ENCODE data around the gene PPIA. TPM values are rescaled to one million over a fixed set of nuclear protein-coding genes. Genes with fewer than 3 reads are reported as not detected.
A peak's percentile ranks its signal among the peaks of the same experiment; 100 is the strongest.
"Not testable (repeated sequence)": the region's sequence is repeated elsewhere in the genome, so short reads cannot be mapped to it uniquely, and the experiment has no call there.

The PPIA gene
- total RNA-seq, 1 experiment from 2014 or later: 3,599 TPM

DNA sequence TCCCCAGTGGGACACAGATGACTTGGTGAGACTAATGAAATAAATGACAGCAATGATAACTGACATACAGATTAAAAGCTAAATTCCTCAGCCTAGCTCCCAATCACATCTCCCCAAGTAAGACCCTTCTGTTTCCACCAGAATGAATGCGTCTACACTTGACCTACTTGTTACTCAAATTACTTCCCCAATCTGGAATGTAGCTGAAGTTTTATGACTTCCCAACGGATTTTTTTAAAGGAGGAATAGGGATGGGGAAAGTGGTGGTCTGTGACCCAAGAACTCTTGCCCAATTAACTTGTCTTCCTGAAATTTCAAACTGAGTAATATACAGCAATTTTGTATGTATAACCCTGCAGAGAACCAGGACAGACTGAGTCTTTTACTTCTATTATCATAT, 42.3 kb downstream of the PPIA start:
- no peaks in the 10 kb centered on the region for H3K9me2 ChIP-seq (ENCODE audit: insufficient read depth)
- H3K36me3 ChIP-seq (ENCODE audit: low read depth): peaks cover 44% of the 10 kb centered on the region
- no TSS peak for BruUV-seq (replicated peaks)
- no peaks in the 10 kb centered on the region for H3K27me3 ChIP-seq (ENCODE audit: insufficient read depth, low read depth)
- H3K9me3 ChIP-seq (ENCODE audit: insufficient read depth, low read depth): no peaks in the 10 kb centered on the region
- intact Hi-C loops (cut with micrococcal nuclease; ENCODE audit: unreplicated experiment): no loop called here
- no peaks in the 10 kb centered on the region for H3K4me1 ChIP-seq (replicated peaks; ENCODE audit: insufficient read depth)
- no peaks in the 10 kb centered on the region for H3F3A ChIP-seq (ENCODE audit: insufficient read depth, low read depth)
- no peak for DNase-seq
- no peak overlapping the region for H2AFZ ChIP-seq
- H3K4me3 ChIP-seq: no peak overlapping the region
- H3K4me2 ChIP-seq: no peak overlapping the region
- H4K20me1 ChIP-seq (ENCODE audit: insufficient read depth): peaks cover 10% of the 10 kb centered on the region
- H3K27ac ChIP-seq: no peak overlapping the region
- TF ChIP-seq CTCF (conservative IDR thresholded peaks at IDR 0.05) (no peak), EZH2 (IDR thresholded peaks at IDR 0.05; ENCODE audit: low read depth) (no peak)
- ChIA-PET POLR2A (ENCODE audit: unreplicated experiment) (interaction anchor here (0.7 kb wide), 1 partner anchor 338 kb away, joined by 5 read pairs; no protein-coding TSS in a partner anchor), CTCF (interaction anchor here (0.6 kb wide), 1 partner anchor 281 kb away, joined by 4 read pairs; no protein-coding TSS in a partner anchor)
- H3K79me2 ChIP-seq (ENCODE audit: low read depth): peaks cover 77% of the 10 kb centered on the region

DNA sequence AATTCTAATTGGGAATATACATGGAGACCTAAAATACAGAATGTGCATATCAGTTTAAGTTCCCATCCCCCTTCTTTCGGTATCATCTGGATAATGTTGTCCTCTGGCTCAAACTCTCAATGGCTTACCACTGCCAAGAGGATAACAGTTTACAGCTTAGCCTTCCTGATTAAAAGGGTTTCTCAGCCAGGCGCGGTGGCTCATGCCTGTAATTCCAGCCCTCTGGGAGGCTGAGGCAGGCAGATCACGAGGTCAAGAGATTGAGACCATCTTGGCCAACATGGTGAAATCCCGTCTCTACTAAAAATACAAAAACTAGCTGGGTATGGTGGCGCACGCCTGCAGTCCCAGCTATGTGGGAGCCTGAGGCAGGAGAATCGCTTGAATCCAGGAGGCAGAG, 46.2 kb downstream of the PPIA start:
- intact Hi-C loops (cut with micrococcal nuclease; ENCODE audit: unreplicated experiment): loop anchor here (10.0 kb wide), 1 partner anchor 168 kb away; no protein-coding TSS in a partner anchor
- CTCF ChIA-PET; H3K4me2 ChIP-seq; DNase-seq; H3K9me2 ChIP-seq (ENCODE audit: insufficient read depth); H2AFZ ChIP-seq; H3K27me3 ChIP-seq (ENCODE audit: insufficient read depth, low read depth); H3K4me3 ChIP-seq; BruUV-seq (replicated peaks); H3K9me3 ChIP-seq (ENCODE audit: insufficient read depth, low read depth); H3K27ac ChIP-seq: not testable (repeated sequence)
- Histone ChIP-seq H4K20me1 (ENCODE audit: insufficient read depth) (peaks cover 44% of the 10 kb centered on the region), H3K36me3 (ENCODE audit: low read depth) (peaks cover 35% of the 10 kb centered on the region), H3F3A (ENCODE audit: insufficient read depth, low read depth) (peaks cover 11% of the 10 kb centered on the region), H3K79me2 (ENCODE audit: low read depth) (peaks cover 92% of the 10 kb centered on the region), H3K4me1 (replicated peaks; ENCODE audit: insufficient read depth) (peaks cover 21% of the 10 kb centered on the region)
- POLR2A ChIA-PET (ENCODE audit: unreplicated experiment): interaction anchor here (0.6 kb wide), 1 partner anchor 159 kb away, joined by 9 read pairs; no protein-coding TSS in a partner anchor

DNA sequence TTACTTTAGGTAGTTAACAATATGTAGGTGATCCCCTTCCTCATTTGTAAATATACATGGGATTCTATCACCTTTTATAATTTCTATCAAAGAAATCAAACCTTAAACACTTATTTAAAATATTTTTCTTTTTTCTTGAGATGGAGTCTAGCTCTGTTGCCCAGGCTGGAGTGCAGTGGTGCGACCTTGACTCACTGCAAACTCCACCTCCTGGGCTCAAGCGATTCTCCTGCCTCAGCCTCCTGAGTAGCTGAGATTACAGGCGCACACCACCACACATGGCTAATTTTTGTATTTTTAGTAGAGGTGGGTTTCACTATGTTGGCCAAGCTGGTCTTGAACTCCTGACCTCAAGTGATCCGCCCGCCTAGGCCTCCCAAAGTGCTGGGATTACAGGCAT, 47.0 kb downstream of the PPIA start:
- H3K4me2 ChIP-seq; H3K9me2 ChIP-seq (ENCODE audit: insufficient read depth); BruUV-seq (replicated peaks); DNase-seq; H3K27ac ChIP-seq; H3K9me3 ChIP-seq (ENCODE audit: insufficient read depth, low read depth); H3K4me3 ChIP-seq; H2AFZ ChIP-seq; H3K27me3 ChIP-seq (ENCODE audit: insufficient read depth, low read depth): not testable (repeated sequence)
- H3K36me3 ChIP-seq (ENCODE audit: low read depth): peaks cover 35% of the 10 kb centered on the region
- peaks cover 43% of the 10 kb centered on the region for H4K20me1 ChIP-seq (ENCODE audit: insufficient read depth)
- CTCF ChIA-PET: interaction anchor here (0.6 to 1.8 kb wide), 6 partner anchors 179 to 1354 kb away, joined by 3 to 6 read pairs (median 3); no protein-coding TSS in a partner anchor
- POLR2A ChIA-PET (ENCODE audit: unreplicated experiment): interaction anchor here (0.6 kb wide), 1 partner anchor 158 kb away, joined by 9 read pairs; no protein-coding TSS in a partner anchor
- H3K79me2 ChIP-seq (ENCODE audit: low read depth): peaks cover 86% of the 10 kb centered on the region
- intact Hi-C loops (cut with micrococcal nuclease; ENCODE audit: unreplicated experiment): loop anchor here (10.0 kb wide), 1 partner anchor 169 kb away; no protein-coding TSS in a partner anchor
- H3K4me1 ChIP-seq (replicated peaks; ENCODE audit: insufficient read depth): peaks cover 21% of the 10 kb centered on the region
- H3F3A ChIP-seq (ENCODE audit: insufficient read depth, low read depth): peaks cover 11% of the 10 kb centered on the region

- BruUV-seq (replicated peaks): no TSS peak
- intact Hi-C loops (cut with micrococcal nuclease; ENCODE audit: unreplicated experiment): loop anchor here (5.0 to 10.0 kb wide), 2 partner anchors 98 to 171 kb away; partner anchors contain the start of gene ZMIZ2
- peak overlapping the region; percentile 96 for H3K4me2 ChIP-seq
- no peaks in the 10 kb centered on the region for H3K27me3 ChIP-seq (ENCODE audit: insufficient read depth, low read depth)
- H3K4me1 ChIP-seq (replicated peaks; ENCODE audit: insufficient read depth): peaks cover 27% of the 10 kb centered on the region
- POLR2A ChIA-PET (ENCODE audit: unreplicated experiment): no interaction called here
- CTCF ChIA-PET: interaction anchor here (0.6 to 1.8 kb wide), 2 partner anchors 258 to 291 kb away, joined by 3 to 6 read pairs; no protein-coding TSS in a partner anchor
- no peaks in the 10 kb centered on the region for H3K9me2 ChIP-seq (ENCODE audit: insufficient read depth)
- no peak for TF ChIP-seq CTCF (conservative IDR thresholded peaks at IDR 0.05)
- no peak for TF ChIP-seq EZH2 (IDR thresholded peaks at IDR 0.05; ENCODE audit: low read depth)
- H4K20me1 ChIP-seq (ENCODE audit: insufficient read depth): peaks cover 38% of the 10 kb centered on the region
- no peak for DNase-seq
- H2AFZ ChIP-seq: no peak overlapping the region
- H3K4me3 ChIP-seq: peak overlapping the region; percentile 69; the same call in 1 of the 2 replicates
- H3K9me3 ChIP-seq (ENCODE audit: insufficient read depth, low read depth): no peaks in the 10 kb centered on the region
- H3K79me2 ChIP-seq (ENCODE audit: low read depth): peaks cover 79% of the 10 kb centered on the region
- peaks cover 32% of the 10 kb centered on the region for H3F3A ChIP-seq (ENCODE audit: insufficient read depth, low read depth)
- peaks cover 26% of the 10 kb centered on the region for H3K36me3 ChIP-seq (ENCODE audit: low read depth)
- no peak overlapping the region for H3K27ac ChIP-seq
These were observed 49.0 kb downstream of the PPIA start for GRCh38 chr7:44845451-44845850.

GRCh38 chr7:44846390-44846789, 49.9 kb downstream of the PPIA start:
- H3F3A ChIP-seq (ENCODE audit: insufficient read depth, low read depth): peaks cover 34% of the 10 kb centered on the region
- intact Hi-C loops (cut with micrococcal nuclease; ENCODE audit: unreplicated experiment): loop anchor here (5.0 to 10.0 kb wide), 2 partner anchors 99 to 172 kb away; partner anchors contain the start of gene ZMIZ2
- peak overlapping the region; percentile 79; the same call in 1 of the 2 replicates for H2AFZ ChIP-seq
- peaks cover 18% of the 10 kb centered on the region for H3K36me3 ChIP-seq (ENCODE audit: low read depth)
- not testable (repeated sequence) for H3K27me3 ChIP-seq (ENCODE audit: insufficient read depth, low read depth); BruUV-seq (replicated peaks); DNase-seq; H3K9me3 ChIP-seq (ENCODE audit: insufficient read depth, low read depth); H3K9me2 ChIP-seq (ENCODE audit: insufficient read depth)
- ChIA-PET POLR2A (ENCODE audit: unreplicated experiment) (interaction anchor here (0.6 kb wide), 2 partner anchors 21 to 139 kb away, joined by 3 to 7 read pairs; no protein-coding TSS in a partner anchor), CTCF (interaction anchor here (0.6 to 1.0 kb wide), 5 partner anchors 87 to 370 kb away, joined by 3 to 4 read pairs (median 3); no protein-coding TSS in a partner anchor)
- peaks cover 69% of the 10 kb centered on the region for H3K79me2 ChIP-seq (ENCODE audit: low read depth)
- peaks cover 38% of the 10 kb centered on the region for H4K20me1 ChIP-seq (ENCODE audit: insufficient read depth)
- peak overlapping the region; percentile 96 for H3K4me2 ChIP-seq
- peaks cover 27% of the 10 kb centered on the region for H3K4me1 ChIP-seq (replicated peaks; ENCODE audit: insufficient read depth)
- 0 out of 2 replicates have a peak overlapping the region, but pooled peaks have one; percentile 51 for H3K27ac ChIP-seq
- peak overlapping the region; percentile 69 for H3K4me3 ChIP-seq

All from PC-9 (cell line).